NCI-H146 (cell line): ENCODE results near the gene PDE4D.

Source experiments
- DNase-seq: peaks from one replicate; lab custom pipeline; 2025; lab: John Stamatoyannopoulos, UW

Gene PDE4D

DNA sequence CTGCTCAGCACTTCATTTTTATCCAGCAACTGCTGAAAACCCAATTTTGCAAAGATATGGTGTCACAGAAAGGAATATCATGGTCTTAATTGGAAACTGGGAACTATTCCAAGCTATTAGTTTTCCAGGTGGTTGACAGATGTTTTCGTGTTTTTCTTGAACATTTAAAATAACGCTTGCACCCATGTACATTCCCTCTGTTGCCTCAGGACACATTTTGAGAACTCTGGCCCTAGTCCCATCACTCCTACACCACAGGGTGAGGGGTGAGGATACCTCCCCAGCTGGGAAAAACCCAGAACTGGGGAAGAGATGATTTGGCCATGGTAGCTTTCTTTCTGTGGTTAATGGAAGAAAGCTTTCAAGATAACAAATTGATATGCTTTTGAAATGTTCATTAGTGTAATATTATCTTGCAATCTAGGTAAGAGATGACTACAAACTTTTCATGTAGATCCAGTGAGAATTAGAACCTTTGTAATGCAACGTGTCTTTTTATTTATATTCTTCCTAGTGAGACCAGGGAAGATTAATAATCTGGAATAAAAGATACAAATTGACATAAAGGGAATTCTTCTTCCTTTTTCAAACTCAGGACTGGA, 683.7 kb downstream of the PDE4D start:
- DNase-seq = no peak

DNA sequence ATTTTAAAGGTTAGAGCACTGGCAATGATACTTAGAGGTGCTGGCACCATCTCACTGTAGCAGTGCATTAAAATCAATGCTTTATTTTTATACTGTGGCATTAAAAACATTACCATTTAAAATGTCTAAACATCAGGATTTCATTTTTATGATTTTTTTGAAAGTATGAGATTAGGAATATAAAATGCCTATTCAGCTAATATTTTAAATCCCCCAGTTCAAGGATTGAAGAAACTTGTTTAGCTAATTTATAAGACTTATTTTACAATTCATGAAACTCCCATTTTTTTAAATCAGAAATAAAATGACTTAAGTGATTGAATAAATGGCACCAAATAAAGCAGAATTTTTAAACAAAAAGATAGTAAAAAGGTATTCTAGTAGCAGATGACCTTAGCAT, 685.1 kb downstream of the PDE4D start:
- DNase-seq = no peak

DNA sequence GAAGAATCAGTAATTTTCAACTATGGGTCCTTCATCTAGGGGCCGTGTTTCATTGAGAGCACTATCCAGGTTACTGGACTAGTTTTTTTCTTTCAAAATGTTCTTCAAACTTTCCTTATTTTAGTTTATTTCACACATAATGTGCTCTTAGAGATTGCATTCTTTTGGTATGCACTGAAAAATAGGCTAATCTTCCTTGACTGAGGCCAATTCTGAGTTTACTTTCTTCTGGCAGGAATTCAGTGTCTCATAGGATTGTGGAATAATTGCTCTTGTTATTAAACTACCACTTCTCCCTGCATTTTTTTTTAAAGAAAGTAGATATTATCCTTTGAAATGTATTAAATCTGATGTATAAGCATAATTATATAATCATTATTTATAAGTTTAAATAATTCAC, 686.1 kb downstream of the PDE4D start:
- DNase-seq = no peak

DNA sequence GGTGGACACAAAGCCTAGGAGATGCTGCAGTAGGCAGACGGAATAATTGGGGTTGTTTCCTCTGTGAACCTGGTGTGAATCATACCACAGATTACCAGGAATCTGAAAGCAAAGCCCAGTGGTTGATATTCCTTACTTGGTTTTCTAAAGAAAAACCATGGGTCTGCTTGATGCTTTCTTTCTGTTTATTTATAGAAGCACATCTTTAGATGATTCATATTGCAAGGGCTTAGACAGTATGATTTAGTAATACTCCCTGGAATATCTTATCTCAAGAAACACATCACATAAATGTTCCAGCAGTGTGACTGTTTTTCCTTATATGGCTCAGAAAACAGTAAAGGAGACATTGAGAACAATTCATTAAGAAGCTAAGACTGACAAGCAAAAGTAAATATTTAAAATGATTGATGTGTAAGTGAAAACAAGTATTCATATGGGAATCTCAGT, 687.4 kb downstream of the PDE4D start:
- DNase-seq = no peak

DNA sequence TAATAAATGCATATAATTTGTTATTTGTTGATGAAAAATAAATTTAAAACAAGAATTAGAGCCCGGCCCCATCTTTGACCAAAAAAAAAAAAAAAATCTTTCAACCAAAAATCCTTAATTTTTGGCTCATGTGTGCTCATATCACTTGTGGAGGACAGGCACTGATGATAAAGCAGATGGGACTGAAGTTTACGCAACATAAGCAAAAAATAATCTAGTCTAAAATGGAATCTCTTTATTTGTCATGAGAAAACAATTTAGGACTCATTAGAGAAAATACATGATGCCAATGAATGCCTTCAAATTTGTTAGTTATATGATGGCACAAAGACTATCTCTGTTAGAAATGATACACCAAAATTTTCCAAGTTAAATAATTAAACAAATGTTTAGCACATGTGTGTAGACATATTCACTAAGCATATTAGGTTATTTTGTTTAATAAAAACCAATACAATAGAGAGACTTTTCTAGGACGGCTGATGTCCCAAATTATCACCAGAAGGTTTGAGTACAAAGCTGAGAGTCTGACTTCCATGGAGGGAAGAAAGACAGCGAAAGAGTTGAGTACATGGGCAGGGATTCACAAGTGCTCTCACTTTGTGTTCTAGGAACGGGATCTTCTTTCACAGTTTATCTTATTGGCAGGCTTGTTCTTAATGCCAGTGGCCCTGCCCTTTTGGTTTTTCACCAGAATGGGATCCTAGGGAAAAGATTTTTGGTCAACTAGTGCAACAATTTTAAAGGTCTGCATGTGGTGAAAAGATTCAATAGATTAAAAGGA, 689.2 kb downstream of the PDE4D start:
- DNase-seq = no peak

DNA sequence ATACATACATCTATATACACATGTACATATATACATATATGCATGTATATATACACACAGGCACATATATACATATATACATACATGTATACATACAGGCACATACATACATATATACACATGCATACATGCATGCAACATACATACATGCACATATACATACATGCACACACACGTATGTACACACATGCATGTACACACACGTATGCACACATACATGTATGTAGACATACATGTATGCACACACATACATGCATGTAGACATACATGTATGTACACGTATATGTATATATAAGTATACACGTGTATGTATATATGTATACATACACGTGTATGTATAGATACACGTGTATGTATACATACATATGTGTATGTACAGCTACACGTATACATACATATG, 693.7 kb downstream of the PDE4D start:
- DNase-seq = no peak

DNA sequence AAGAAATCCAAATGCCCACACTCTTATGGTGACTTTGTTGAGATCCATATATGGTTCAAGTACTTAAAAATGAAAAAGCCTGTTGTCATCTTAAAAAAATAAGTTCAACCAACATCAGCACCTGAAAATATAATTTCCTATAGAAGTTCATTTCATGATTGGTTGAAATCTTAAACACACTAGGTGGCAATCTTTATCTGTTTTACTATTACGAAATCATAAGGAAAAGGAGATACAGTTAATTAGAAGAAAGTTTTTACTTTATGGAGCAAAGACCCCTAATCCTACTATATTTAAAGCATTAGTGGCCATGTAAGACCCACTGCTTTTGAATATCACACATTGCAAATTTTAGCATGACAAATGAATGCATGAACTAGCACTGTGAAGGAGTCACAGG, 694.7 kb downstream of the PDE4D start:
- DNase-seq = no peak

DNA sequence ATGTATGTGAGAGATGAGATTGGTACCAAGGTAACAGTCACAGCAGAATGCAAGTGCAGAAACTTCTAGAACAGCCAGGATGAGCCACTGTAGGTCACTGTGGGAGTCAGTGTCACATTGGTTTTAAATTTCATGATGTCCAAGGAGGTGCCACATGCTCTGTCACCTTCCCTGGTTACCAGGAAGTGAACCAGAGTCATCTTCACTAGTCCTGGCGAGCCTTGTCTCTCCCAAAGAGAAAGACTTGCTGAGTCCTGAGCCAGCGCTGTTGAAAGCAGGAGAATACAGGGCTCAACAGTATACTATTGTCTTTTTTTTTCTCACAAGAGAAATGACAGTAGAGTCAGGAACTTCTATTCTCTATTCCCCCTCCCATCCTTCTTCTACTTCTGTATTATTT, 695.2 kb downstream of the PDE4D start:
- no peak for DNase-seq

DNA sequence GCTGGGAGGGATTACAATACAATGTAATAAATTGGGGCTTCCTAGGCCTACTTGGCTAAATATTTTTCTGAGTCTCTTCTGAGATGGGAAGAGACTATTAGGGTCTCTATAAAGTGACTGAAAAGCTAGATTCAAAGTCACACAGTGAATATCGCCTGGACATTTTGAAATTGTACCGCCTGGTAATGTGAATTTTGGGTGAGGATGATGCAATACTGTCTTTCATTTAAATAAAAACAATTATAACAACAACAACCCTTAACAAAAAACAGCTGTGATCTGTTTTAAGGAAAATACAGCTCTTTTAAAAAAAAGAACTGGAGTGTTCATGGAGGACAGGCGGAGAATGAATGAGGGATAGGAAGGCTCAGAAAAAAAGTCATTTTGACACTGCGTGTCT, 695.6 kb downstream of the PDE4D start:
- no peak for DNase-seq

DNA sequence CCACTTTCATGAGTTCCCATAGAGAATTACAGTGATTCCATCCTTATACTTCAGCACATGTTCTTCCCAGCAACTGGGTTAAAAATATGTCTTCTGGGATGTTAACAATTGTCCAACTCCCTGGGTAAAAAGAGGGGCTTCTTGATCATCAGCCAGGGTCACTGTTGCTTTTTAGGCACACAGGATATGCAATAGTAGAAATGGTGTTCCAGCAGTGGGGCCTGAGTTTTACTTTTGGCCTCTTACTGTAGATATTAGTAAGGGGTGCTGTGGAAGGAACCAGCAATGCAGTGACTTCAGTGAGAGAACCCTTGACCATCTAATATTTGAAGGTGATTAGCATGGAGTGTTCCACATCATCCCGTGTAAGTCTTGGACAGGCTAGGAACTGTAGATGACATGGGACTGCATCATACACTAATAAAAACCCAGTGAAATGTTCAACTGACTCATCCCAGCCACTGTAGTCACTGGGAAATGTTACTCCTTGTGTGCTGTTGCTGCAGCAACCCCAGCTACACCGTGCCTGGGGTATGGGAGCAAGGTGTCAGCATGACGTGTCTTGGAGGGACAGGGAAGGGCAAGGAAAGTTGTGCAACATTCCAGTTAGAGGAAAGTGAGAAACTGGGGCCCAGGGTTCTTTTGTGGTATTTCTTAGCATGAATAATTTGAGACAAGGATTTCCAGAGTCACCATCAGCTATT, 699.8 kb downstream of the PDE4D start:
- no peak for DNase-seq

DNA sequence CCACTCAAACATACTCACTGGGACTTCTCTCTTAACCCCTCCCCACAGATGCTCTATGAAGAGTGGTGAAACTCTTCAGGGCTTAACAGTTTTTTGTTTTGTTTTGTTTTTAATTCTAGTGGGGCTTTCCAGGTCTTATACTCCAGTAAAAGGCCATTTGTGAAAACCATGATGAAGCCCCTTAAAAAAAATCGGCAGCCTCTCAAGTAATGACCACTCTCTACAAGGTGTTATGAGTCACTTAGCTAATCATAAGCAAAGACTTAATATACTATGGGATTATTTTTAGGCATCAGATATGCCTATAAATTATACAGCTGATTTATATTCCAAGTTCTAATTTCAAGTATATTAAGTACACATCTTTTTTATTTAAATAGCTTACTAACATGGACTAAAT, 702.8 kb downstream of the PDE4D start:
- no peak for DNase-seq

DNA sequence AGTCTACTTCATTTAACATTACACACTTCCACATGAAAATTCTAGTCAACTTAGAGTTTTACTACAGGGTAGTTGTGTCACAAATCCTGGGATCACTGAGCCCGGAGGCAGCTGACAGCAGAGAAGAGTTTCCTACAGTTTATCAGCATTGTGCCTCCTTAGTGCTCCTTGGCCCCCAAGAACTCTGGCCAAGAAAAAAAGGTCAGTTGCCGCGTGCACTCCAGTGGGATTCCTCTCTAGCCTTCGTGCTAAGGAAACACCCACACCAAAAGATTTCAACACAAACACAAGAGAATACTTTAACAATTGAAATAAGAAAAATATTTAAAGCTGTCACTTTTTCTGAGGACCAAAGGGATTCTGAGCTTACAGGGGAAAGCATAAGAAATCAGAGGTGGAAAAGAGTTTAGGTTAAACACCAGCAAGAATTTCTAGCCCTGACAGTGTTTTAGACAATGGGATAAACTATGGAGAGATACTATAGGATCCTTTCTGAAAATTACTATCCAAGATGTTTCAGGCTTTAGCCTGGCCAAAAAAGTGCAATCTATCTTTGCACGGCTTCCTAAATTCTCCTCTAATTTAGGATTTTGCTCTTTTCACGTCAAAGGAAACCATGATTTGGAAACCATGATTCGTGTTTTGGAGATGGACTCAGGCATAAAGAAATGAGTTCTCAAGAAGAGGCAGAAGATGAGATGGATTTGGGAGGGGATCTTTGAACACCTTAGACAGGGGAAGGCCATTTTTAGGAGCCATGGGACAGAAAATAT, 703.9 kb downstream of the PDE4D start:
- no peak for DNase-seq

DNA sequence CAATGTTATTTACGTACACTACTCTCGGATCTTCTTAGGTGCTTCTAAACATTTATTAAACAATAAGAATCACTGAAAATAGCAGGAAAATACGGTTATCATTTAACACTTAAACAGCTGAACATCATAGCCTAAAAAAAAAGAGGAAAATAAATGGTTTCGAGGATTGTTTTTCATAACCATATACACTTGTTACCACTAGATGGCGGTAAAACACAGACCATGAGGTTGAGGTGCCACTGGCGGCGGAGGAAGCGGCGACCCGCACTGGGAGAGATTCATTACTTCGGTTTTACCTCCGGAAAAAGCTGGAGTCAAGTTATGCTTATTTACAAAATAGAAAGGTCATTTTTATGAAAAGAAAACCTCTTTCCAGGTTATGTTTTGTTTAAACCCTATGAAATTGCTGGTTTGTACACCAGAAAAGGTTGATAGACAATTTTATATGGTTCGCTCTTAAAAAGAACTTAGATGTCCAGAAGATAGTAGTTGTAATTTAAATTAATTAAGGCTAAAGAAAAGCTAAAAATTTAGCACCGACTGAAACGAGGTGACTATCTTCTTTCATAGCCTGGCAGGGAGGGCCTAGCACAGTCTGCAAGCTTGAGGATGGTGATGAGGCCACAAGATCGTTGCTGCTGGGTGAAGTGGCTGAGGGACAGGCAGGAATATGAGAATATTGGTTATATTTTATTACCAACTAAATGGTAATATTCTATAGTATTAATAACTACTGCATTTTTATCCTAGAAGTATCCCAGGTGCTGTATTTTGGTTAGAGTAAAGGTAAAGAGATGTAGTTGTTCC, 704.9 kb downstream of the PDE4D start:
- peak; percentile 66 for DNase-seq

DNA sequence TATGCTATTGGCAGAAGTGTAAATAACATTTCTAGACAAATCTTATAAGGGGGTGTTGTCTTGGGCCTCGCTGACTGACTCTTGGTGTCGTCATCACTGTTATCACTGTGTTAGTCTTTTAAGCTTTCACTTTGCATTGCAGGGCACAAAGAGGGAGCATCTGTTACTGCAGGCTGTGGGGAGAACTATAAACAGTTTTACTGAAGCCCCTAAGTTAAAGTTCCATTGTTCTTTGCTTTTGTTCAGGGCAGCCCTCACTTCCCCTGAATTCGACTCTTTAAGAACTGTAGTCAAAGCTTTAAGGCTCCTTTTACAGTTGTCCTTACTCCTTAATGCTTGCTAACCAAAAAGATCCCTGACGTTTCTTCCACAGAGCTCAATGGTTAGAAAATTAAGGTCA, 705.7 kb downstream of the PDE4D start:
- no peak for DNase-seq

DNA sequence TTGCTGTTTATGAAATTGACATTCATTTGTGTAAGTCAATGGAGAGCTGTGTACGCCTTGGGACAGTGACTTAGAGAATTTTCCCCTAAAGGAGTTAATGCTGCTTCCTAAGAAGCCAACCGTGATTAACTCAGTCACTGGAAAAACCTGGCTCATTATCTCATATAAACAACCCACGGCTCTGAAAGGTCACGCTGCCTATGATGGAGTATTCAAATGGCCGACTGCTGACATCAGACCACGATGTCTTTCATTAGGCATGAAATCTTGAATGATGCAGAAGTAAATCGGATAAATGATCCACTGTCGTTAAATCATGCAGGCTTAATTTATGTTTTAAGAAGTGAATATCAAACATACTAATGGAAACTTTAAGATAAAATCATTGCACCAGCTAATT, 706.9 kb downstream of the PDE4D start:
- DNase-seq = no peak

DNA sequence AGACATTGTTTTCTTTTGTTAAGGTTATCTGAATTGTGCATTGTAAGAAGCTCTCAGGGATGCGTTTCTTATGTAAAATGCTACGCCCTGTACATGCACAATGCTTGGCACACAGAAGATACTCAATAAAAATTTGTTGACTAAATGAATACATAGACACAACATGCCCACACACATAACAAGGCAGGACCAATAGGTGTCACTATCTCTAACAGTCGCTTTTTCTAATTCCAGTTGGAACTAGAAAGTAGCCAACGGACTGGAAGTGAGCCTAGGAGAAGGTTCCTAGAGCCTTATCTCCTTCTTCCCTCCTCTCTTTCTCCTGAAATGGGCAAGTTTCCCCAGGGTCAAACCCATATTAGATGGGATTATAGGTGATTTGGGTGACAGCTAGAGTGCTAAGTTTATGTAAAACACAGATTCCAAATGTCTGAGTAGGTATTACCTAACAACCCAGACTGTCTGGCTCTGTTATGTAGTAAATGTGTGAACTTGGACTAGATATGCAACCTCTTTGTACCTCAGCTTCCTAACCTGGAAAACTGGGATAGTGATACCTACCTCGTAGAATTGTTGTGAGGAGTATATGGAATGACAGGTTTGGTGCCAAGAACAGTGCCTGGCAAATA, 707.7 kb downstream of the PDE4D start:
- DNase-seq = no peak

DNA sequence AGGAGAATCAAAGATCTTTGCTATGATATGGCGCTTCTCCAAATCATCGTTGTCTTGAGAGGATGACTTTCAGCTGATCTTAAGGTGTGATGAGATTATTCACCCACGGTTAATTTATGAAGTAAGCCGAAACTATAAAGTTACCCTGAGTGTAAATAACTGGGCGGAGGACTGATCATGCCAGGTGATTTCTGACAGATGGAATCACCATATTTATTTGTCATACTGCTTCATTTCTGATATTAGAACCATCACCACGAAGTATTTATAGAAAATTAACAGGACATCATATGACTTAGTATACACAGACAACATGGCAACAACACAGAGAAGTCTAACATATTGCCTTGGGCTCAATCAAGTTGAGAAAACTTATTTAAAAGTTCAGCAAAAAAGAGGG, 708.8 kb downstream of the PDE4D start:
- DNase-seq = no peak

DNA sequence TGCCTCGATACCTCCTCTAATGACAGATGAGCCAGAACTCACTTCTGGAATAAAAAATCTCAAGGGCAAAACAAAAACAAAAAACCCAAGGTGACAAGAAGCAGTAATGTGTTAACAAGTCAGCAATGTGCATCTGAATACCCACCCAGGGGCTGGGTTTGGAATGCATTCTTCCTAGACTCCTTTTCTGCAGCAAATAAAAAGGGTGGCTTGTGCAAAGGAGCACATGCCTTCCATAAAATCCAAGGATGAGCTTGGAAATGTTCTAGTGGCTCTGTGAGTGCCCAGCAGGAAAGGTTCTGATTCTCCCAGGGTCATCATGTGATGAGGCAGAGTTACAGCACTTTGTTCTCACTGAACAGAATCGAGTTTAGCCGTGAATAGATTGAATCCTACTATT, 710.8 kb downstream of the PDE4D start:
- DNase-seq = no peak

DNA sequence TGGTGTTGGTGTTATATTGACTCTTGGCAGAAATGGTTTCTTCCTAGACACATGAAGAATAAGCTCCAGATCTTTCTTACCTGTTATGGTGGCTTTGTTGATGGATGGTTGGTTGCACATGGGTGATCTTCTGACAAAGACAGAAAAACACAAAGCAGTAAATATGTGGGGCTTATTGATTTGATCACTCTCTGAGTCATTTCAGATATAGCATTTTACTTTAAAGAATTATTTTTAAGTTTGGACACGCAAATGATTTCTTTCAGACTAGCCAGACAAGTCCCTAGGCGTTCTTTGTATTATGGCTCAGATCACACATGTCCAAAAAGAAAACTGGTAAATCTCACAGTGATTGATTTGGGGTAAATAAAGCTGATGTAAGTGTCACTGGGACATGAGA, 713.0 kb downstream of the PDE4D start:
- DNase-seq = no peak

DNA sequence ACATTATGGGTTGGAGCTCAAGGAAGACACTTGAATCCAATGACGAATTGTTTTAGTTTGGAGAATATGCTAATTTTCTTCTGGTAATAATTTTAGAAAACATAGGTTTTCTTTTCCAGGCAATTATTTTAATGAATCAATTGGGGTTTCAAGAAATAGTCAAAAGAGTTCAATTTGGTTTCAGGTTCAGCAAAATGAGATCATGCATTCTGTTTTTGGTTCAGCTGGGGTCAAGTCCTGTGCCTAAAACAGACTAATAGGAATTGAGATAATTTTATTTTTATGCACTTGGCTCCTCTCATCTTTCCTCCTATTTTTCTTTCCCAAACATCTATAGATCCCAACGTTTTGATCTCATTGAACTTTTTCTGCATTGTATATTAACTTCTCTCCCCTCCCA, 713.8 kb downstream of the PDE4D start:
- no peak for DNase-seq

DNA sequence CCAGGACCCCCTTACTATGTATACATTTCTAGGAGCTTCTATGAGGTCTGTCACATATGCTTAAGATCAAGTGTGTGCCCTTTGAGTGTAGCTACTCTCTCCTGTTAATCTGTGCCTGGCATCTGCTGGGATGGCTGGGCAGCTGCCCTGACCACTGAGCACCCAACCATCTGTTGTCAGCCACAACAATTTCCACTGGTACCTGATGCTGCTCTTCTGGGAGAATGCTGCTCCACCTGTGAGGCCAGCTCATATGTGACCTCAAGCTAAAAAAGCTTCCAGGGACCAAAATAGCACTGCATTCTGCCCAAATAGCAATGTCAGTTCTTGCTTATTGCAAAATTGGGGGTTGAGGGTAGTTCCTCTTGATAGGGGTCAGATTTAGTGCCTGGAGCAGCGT, 715.0 kb downstream of the PDE4D start:
- no peak for DNase-seq
